CD14-positive monocyte (primary cell): ENCODE data around the gene GAPT. TPM values are rescaled to one million over a fixed set of nuclear protein-coding genes. Genes with fewer than 3 reads are reported as not detected.

Source experiments
- DNase-seq, 3 donors: peaks; one replicate each; pipeline ENCODE4 v3.0.0-alpha.2; 2011 to 2022
- H2AFZ ChIP-seq: 2 replicates; pipeline ENCODE4 v1.6.0; 2012; ENCODE audit warnings: mild to moderate bottlenecking, low read depth, low read length, inconsistent platforms; ENCODE audit not compliant: insufficient read depth, poor library complexity, severe bottlenecking
- H3K27ac ChIP-seq, 2 donors: 1 replicate in 1 of 2; 2 replicates in 1 of 2; pipeline ENCODE4 v1.5.1; 2012 to 2013; ENCODE audit warnings: low read length in 2 of 2, control low read depth in 1 of 2, inconsistent platforms in 1 of 2, low read depth in 1 of 2, mild to moderate bottlenecking in 1 of 2
- H3K27me3 ChIP-seq, 2 donors: one replicate each; pipeline versions ENCODE4 v1.6.0 to v1.6.1; 2011 to 2013; ENCODE audit warnings: low read length in 2 of 2; ENCODE audit not compliant: control insufficient read depth in 2 of 2, insufficient read depth in 2 of 2
- H3K36me3 ChIP-seq, 2 donors: replicated peaks in 1 of 2; 1 replicate in 1 of 2; 2 replicates in 1 of 2; pipeline versions ENCODE4 v1.5.1 to v1.6.1; 2012 to 2013; ENCODE audit warnings: low read length in 2 of 2, control low read depth in 1 of 2, inconsistent platforms in 1 of 2, mild to moderate bottlenecking in 1 of 2; ENCODE audit not compliant: insufficient read depth in 2 of 2, control insufficient read depth in 1 of 2
- H3K4me1 ChIP-seq, 2 donors: 1 replicate in 1 of 2; 2 replicates in 1 of 2; pipeline versions ENCODE4 v1.5.1 to v1.6.1; 2012 to 2013; ENCODE audit warnings: low read length in 2 of 2, control low read depth in 1 of 2, inconsistent platforms in 1 of 2, mild to moderate bottlenecking in 1 of 2, moderate library complexity in 1 of 2; ENCODE audit not compliant: insufficient read depth in 2 of 2, control insufficient read depth in 1 of 2
- H3K4me2 ChIP-seq: replicated peaks from 2 replicates; pipeline ENCODE3; 2012; ENCODE audit warnings: low read length, moderate library complexity, mild to moderate bottlenecking; ENCODE audit not compliant: poor library complexity, severe bottlenecking; ENCODE audit errors: extremely low read depth
- H3K4me3 ChIP-seq, 3 experiments: fragments of 200-600 bp in 1 of 3; sonication (generic) in 1 of 3; replicated peaks in 1 of 3; 1 replicate in 2 of 3; 2 replicates in 1 of 3; pipeline ENCODE4 v1.5.1; 2011 to 2013; ENCODE audit warnings: low read length in 3 of 3, mild to moderate bottlenecking in 3 of 3, control low read depth in 2 of 3, low read depth in 2 of 3, inconsistent platforms in 1 of 3, moderate library complexity in 1 of 3
- H3K79me2 ChIP-seq: 2 replicates; pipeline ENCODE4 v1.6.0; 2012; ENCODE audit warnings: mild to moderate bottlenecking, control low read depth, inconsistent platforms, low read length, moderate library complexity; ENCODE audit not compliant: insufficient read depth
- H3K9ac ChIP-seq: 2 replicates; pipeline ENCODE4 v1.6.0; 2017; ENCODE audit warnings: low read length, mild to moderate bottlenecking; ENCODE audit not compliant: insufficient read depth, poor library complexity, severe bottlenecking
- H3K9me3 ChIP-seq, 2 donors: replicated peaks in 1 of 2; 1 replicate in 1 of 2; 2 replicates in 1 of 2; pipeline versions ENCODE4 v1.5.1 to v1.6.1; 2012 to 2013; ENCODE audit warnings: low read length in 2 of 2, control low read depth in 1 of 2; ENCODE audit not compliant: control insufficient read depth in 1 of 2, insufficient read depth in 1 of 2
- H4K20me1 ChIP-seq: 2 replicates; pipeline ENCODE4 v1.6.0; 2012; ENCODE audit warnings: mild to moderate bottlenecking, low read length, control low read depth, moderate library complexity; ENCODE audit not compliant: insufficient read depth
- H3K27ac Mint-ChIP-seq, 7 donors: one replicate each; pipeline ENCODE4 v1.8.0; 2020; ENCODE audit warnings: mild to moderate bottlenecking in 7 of 7, mixed read lengths in 7 of 7, moderate library complexity in 6 of 7, inconsistent platforms in 2 of 7
- H3K27me3 Mint-ChIP-seq, 3 donors: one replicate each; pipeline ENCODE4 v1.8.0; 2021 to 2022; ENCODE audit warnings: low read depth in 3 of 3, mild to moderate bottlenecking in 3 of 3, mixed read lengths in 3 of 3, moderate library complexity in 3 of 3, inconsistent platforms in 1 of 3
- H3K36me3 Mint-ChIP-seq, 2 donors: one replicate each; pipeline ENCODE4 v1.8.0; 2020; ENCODE audit warnings: mixed read lengths in 2 of 2, inconsistent platforms in 1 of 2, mild to moderate bottlenecking in 1 of 2
- H3K4me1 Mint-ChIP-seq: one replicate; pipeline ENCODE4 v1.8.0; 2020; ENCODE audit warnings: mild to moderate bottlenecking, mixed read lengths
- H3K4me3 Mint-ChIP-seq, 2 donors: one replicate each; pipeline ENCODE4 v1.8.0; 2020; ENCODE audit warnings: mild to moderate bottlenecking in 2 of 2, mixed read lengths in 2 of 2, moderate library complexity in 1 of 2
- H3K9me3 Mint-ChIP-seq, 7 donors: one replicate each; pipeline ENCODE4 v1.8.0; 2020 to 2022; ENCODE audit warnings: mixed read lengths in 7 of 7, mild to moderate bottlenecking in 6 of 7, moderate library complexity in 6 of 7, inconsistent platforms in 2 of 7
- CTCF ChIP-seq: fragments of 200-600 bp; IDR thresholded peaks from one replicate; pipeline ENCODE4 v1.8.0; 2022; ENCODE audit warnings: antibody characterized with exemption, mild to moderate bottlenecking
- WGBS: methylation state at CpG from one replicate; pipeline ENCODE4 v1.1.5; 2013; ENCODE audit warnings: missing lambda C conversion rate; ENCODE audit not compliant: insufficient coverage; 5-methylcytosine and 5-hydroxymethylcytosine counted together
- intact Hi-C, 2 donors: fragments of 100-400 bp; cut with micrococcal nuclease; formaldehyde crosslinking; loops; one replicate each; pipeline versions ENCODE4 v1.15.0 to v1.15.1; 2023
- polyA plus RNA-seq, 3 donors: library from polyadenylated mRNA; depleted of rRNA in 1 of 3; unstranded in 2 of 3; stranded (reverse) in 1 of 3; fragments of 300-500 nt in 2 of 3; fragments of >200 nt in 1 of 3; fragmentation: Illumina TruSeq in 2 of 3; gene quantifications; 1 replicate in 2 of 3; 2 replicates in 1 of 3; pipeline ENCODE4 v1.2.3, GENCODE V29; 2012 to 2021

GAPT gene
- polyA plus RNA-seq, 3 donors: 46.7 to 173 (median 103) TPM

DNA sequence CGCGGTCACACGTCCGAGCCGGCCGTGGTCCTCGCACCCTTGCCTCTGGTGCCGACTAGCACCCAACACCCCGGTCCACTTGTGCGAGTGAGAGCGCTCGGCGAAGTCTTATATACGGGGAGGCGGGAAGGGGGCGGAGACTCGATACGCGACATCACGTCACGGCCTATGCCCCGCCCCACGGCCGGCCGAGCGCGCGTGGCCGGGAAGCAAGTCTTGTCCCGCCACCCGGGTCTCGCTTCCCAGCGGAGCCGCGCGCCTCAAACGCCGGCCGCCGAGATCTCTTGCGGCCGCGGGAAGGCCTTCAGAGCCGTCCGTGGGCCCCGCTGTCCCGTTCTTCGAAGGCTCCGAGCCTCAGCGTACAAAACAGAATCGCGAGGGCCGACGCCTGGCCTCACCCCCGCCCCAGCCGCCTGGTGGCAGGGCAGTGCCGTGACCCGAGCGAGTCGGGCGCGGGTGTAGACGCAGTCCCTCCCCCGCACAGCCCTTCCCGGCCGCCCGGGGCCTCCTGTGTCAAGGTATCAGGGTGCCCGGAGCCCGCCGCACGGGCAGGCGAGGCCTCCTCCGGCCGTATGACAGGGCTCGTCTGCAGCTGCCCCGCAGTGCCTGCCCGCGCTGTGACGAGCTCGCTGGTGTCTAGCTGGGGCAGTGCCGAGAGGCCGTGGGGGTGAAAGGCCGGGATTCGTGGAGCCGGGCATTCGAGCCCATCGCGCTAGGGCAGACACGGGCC lies 31.1 kb upstream of the GAPT start, which contains the start of gene PLK2:
PLK2 (minus strand) TSS at position 85 of the 730 bp plus-strand sequence. CDS start 127 bp downstream, outside the sequence.
- Histone ChIP-seq H2AFZ (peak within 1 kb of the TSS; percentile 96), H3K4me2 (peak within 1 kb of the TSS; percentile 85), H3K36me3 (no peaks in the 10 kb centered on the region), H3K4me1 (peaks cover 16 to 31% of the 10 kb centered on the region in 2 donors), H3K9me3 (no peaks in the 10 kb centered on the region), H3K27me3 (peaks cover 5 to 12% of the 10 kb centered on the region in 2 donors), H3K4me3 (peak within 1 kb of the TSS; percentile 83 to 89 (median 83)), H3K27ac (peak within 1 kb of the TSS; percentile 79 to 90), H3K9ac (peak within 1 kb of the TSS; percentile 71), H4K20me1 (no peaks in the 10 kb centered on the region), H3K79me2 (no peaks in the 10 kb centered on the region)
- Mint-ChIP-seq H3K36me3 (peaks cover 4 to 5% of the 10 kb centered on the region in 2 donors), H3K9me3 (peaks cover 0 to 3% (median 0%) of the 10 kb centered on the region in 7 donors), H3K27me3 (peaks cover 9 to 19% (median 13%) of the 10 kb centered on the region in 3 donors), H3K4me1 (peaks cover 14% of the 10 kb centered on the region), H3K27ac (peak within 1 kb of the TSS; percentile 72 to 91 (median 86)), H3K4me3 (peak within 1 kb of the TSS; percentile 87 to 98)
- TF ChIP-seq CTCF: no peak
- intact Hi-C loops: loop anchor here (5.0 to 10.0 kb wide), 3 partner anchors 683 to 1555 kb away; partner anchors contain the start of gene SETD9 (in 1 of the 2)
- under 1% methylated on average over 89 of the region's 89 CpGs for WGBS
- DNase-seq: peak; percentile 82 to 92 (median 91)

DNA sequence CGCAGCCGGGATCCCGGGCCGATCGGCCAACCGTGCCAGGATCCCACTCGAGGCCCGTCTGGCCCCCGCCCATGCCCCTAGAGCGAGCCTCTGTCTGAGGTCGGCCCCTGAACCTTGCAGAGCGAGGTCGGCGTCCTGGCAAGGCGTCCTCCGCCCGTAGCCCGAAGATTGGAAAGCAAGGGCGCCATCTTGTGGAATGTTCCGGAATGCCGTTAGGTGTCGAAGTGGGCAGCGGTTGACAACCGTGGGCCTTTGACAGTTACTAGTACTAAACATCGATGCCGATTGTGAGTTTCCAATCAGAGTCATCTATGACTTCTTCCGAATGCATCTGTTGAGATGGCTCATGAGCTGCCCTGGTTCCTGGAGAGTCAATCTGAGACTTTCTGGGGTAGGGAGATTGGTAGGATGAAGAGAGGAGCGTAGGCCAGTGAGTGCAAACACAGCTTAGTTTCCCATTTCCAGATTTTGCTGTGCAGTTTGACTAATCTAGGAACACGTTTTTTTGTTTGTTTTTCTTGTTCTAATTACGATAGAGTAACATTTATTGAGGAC lies 30.4 kb upstream of the GAPT start:
- H3K4me3 Mint-ChIP-seq: peak overlapping the region; percentile 79 to 87
- peaks cover 9 to 19% (median 13%) of the 10 kb centered on the region in 3 donors for H3K27me3 Mint-ChIP-seq
- peak; percentile 80 for TF ChIP-seq CTCF
- intact Hi-C loops: loop anchor here (5.0 to 10.0 kb wide), 3 partner anchors 684 to 1556 kb away; partner anchors contain the start of gene SETD9 (in 1 of the 2)
- H3K9me3 Mint-ChIP-seq: peaks cover 0 to 3% (median 0%) of the 10 kb centered on the region in 7 donors
- peak overlapping the region; percentile 71 for H3K9ac ChIP-seq
- H3K4me3 ChIP-seq: peak overlapping the region; percentile 83 to 89 (median 83)
- peaks cover 2 to 3% of the 10 kb centered on the region in 2 donors for H3K36me3 Mint-ChIP-seq
- H3K79me2 ChIP-seq: no peaks in the 10 kb centered on the region
- H3K4me1 Mint-ChIP-seq: peaks cover 14% of the 10 kb centered on the region
- H3K27ac ChIP-seq: peak overlapping the region; percentile 79 to 90
- 1% methylated on average over 27 of the region's 30 CpGs for WGBS
- H3K27ac Mint-ChIP-seq: peak overlapping the region in 5 of 7 donors; percentile 32 to 89 (median 72)
- H4K20me1 ChIP-seq: no peaks in the 10 kb centered on the region
- peak; percentile 80 to 86 (median 82) for DNase-seq
- peak overlapping the region; percentile 96 for H2AFZ ChIP-seq
- no peaks in the 10 kb centered on the region for H3K9me3 ChIP-seq
- H3K36me3 ChIP-seq: no peaks in the 10 kb centered on the region
- H3K4me2 ChIP-seq: peak overlapping the region; percentile 85
- peaks cover 5 to 12% of the 10 kb centered on the region in 2 donors for H3K27me3 ChIP-seq
- H3K4me1 ChIP-seq: peaks cover 16 to 31% of the 10 kb centered on the region in 2 donors
